IPS DF 19.7 (cell line): Measurements from ENCODE around the gene RNF14.
A peak's percentile ranks its signal among the peaks of the same experiment; 100 is the strongest.
"Not testable (repeated sequence)": the region's sequence is repeated elsewhere in the genome, so short reads cannot be mapped to it uniquely, and the experiment has no call there.

ENCODE experiments used
- DNase-seq: peaks from one replicate; pipeline ENCODE4 v3.0.0-alpha.2; 2013; ENCODE audit warnings: low read depth, low spot score

The RNF14 gene

GRCh38 chr5:142014911-142015584, 46.1 kb downstream of the RNF14 start:
- DNase-seq, result no peak

GRCh38 chr5:142015781-142016533, 47.1 kb downstream of the RNF14 start:
- no peak for DNase-seq

GRCh38 chr5:142016556-142016955, 47.7 kb downstream of the RNF14 start:
- DNase-seq, result no peak

GRCh38 chr5:142017832-142018427, 49.0 kb downstream of the RNF14 start:
- DNase-seq, result no peak

GRCh38 chr5:142020122-142020659, 51.3 kb downstream of the RNF14 start:
- no peak for DNase-seq

GRCh38 chr5:142023836-142024235, 54.9 kb downstream of the RNF14 start:
- no peak for DNase-seq

GRCh38 chr5:142024771-142025304, 55.9 kb downstream of the RNF14 start:
- DNase-seq, result peak; percentile 90

- no peak for DNase-seq
Measured at GRCh38 chr5:142025637-142026036, 56.7 kb downstream of the RNF14 start.

GRCh38 chr5:142032150-142032549, 63.2 kb downstream of the RNF14 start:
- DNase-seq, result no peak

- DNase-seq, result no peak
Measured at GRCh38 chr5:142032747-142033631, 64.1 kb downstream of the RNF14 start.

- not testable (repeated sequence) for DNase-seq
Measured at GRCh38 chr5:142033632-142034567, 65.0 kb downstream of the RNF14 start.

GRCh38 chr5:142034994-142035393, 66.1 kb downstream of the RNF14 start:
- no peak for DNase-seq

- DNase-seq, result no peak
Measured at GRCh38 chr5:142036918-142037317, 68.0 kb downstream of the RNF14 start.

GRCh38 chr5:142037599-142037998, 68.7 kb downstream of the RNF14 start:
- DNase-seq, result not testable (repeated sequence)

GRCh38 chr5:142038735-142039134, 69.8 kb downstream of the RNF14 start:
- DNase-seq, result no peak
